OCI-LY7 (cell line): ENCODE measurements around the gene CNTN4. TPM values are rescaled to one million over a fixed set of nuclear protein-coding genes. Genes with fewer than 3 reads are reported as not detected.

Source experiments
- BruUV-seq: library from RNA; stranded (reverse); fragments of 400-500 nt; replicated peaks from 2 replicates; lab custom pipeline; 2021; lab: Mats Ljungman, UMichigan
- CTCF ChIA-PET: fragments of 300-600 bp; sonication (Branson Sonifier 250); formaldehyde crosslinking; loops from one replicate; lab custom pipeline; 2022; ENCODE audit warnings: antibody characterized with exemption; ENCODE audit not compliant: unreplicated experiment; lab: Charles Lee
- POLR2A ChIA-PET: fragments of 300-600 bp; sonication (Branson Sonifier 250); formaldehyde crosslinking; loops from one replicate; lab custom pipeline; 2022; ENCODE audit warnings: antibody characterized with exemption; lab: Charles Lee
- DNase-seq: peaks from one replicate; pipeline ENCODE4 v3.0.0-alpha.2; 2015; ENCODE audit warnings: low spot score
- H2AFZ ChIP-seq: fragments of 200-600 bp; sonication (generic), shearing (Covaris generic); 2 replicates; pipeline ENCODE4 v1.6.1; 2014; ENCODE audit warnings: mild to moderate bottlenecking, antibody characterized with exemption, low read length, moderate library complexity
- H3K27ac ChIP-seq: fragments of 200-600 bp; sonication (generic); 2 replicates; pipeline ENCODE4 v1.5.1; 2014; ENCODE audit warnings: mixed run types, low read depth, mild to moderate bottlenecking, moderate library complexity, low read length, inconsistent platforms; ENCODE audit not compliant: poor library complexity, severe bottlenecking
- H3K36me3 ChIP-seq: fragments of 200-600 bp; sonication (generic); 2 replicates; pipeline ENCODE4 v1.6.1; 2014; ENCODE audit warnings: mild to moderate bottlenecking, antibody characterized with exemption, low read length, moderate library complexity, mixed read lengths; ENCODE audit not compliant: insufficient read depth
- H3K4me1 ChIP-seq: fragments of 200-600 bp; sonication (generic); 2 replicates; pipeline ENCODE4 v1.5.1; 2014; ENCODE audit warnings: mild to moderate bottlenecking, low read length; ENCODE audit not compliant: insufficient read depth, poor library complexity, severe bottlenecking
- H3K4me2 ChIP-seq: fragments of 200-600 bp; sonication (generic); 2 replicates; pipeline ENCODE4 v1.6.1; 2014; ENCODE audit warnings: mild to moderate bottlenecking, low read length
- H3K4me3 ChIP-seq: fragments of 200-600 bp; sonication (generic); 2 replicates; pipeline ENCODE4 v1.5.1; 2014; ENCODE audit warnings: mild to moderate bottlenecking, low read depth, low read length; ENCODE audit not compliant: poor library complexity, severe bottlenecking
- H3K79me2 ChIP-seq: fragments of 200-600 bp; sonication (generic); 2 replicates; pipeline ENCODE4 v1.6.1; 2016; ENCODE audit warnings: low read depth, mild to moderate bottlenecking, low read length, moderate library complexity, mixed read lengths; ENCODE audit not compliant: insufficient read depth
- H3K9me2 ChIP-seq: fragments of 200-600 bp; sonication (generic); 2 replicates; pipeline ENCODE4 v1.6.1; 2016; ENCODE audit warnings: mild to moderate bottlenecking, low read length, mixed read lengths; ENCODE audit not compliant: insufficient read depth
- H3K9me3 ChIP-seq: fragments of 200-600 bp; sonication (generic); 2 replicates; pipeline ENCODE4 v1.6.1; 2014; ENCODE audit warnings: mild to moderate bottlenecking, mixed run types, low read length, mixed read lengths
- H4K20me1 ChIP-seq: fragments of 200-600 bp; sonication (generic); 2 replicates; pipeline ENCODE4 v1.6.1; 2014; ENCODE audit warnings: mild to moderate bottlenecking, antibody characterized with exemption, low read length, moderate library complexity, mixed read lengths; ENCODE audit not compliant: insufficient read depth
- EZH2phosphoT487 ChIP-seq: fragments of 200-600 bp; sonication (generic); IDR thresholded peaks from 2 replicates; pipeline ENCODE4 v1.6.1; 2018; ENCODE audit warnings: low read depth, borderline replicate concordance, mild to moderate bottlenecking, mixed run types, antibody characterized with exemption, low read length, moderate library complexity, mixed read lengths
- intact Hi-C: fragments of 100-400 bp; cut with micrococcal nuclease; formaldehyde crosslinking; loops from one replicate; pipeline ENCODE4 v1.10.0; 2022; ENCODE audit not compliant: unreplicated experiment
- total RNA-seq, 2 experiments: library from RNA; depleted of rRNA in 1 of 2; stranded (reverse); fragments of >200 nt in 1 of 2; shearing (Covaris generic) in 1 of 2; gene quantifications; 2 replicates each; pipeline ENCODE4 v1.2.3, GENCODE V29; 2014 to 2022
- TF ChIP-seq, protein P1 (sequence below): fragments of 200-600 bp; sonication (generic); conservative IDR thresholded peaks from 2 replicates; pipeline ENCODE4 v1.5.1; 2014; ENCODE audit warnings: mild to moderate bottlenecking, antibody characterized with exemption, low read length, moderate library complexity, mixed read lengths

CNTN4 gene
- total RNA-seq, 2 experiments from 2014 or later, result not detected

DNA sequence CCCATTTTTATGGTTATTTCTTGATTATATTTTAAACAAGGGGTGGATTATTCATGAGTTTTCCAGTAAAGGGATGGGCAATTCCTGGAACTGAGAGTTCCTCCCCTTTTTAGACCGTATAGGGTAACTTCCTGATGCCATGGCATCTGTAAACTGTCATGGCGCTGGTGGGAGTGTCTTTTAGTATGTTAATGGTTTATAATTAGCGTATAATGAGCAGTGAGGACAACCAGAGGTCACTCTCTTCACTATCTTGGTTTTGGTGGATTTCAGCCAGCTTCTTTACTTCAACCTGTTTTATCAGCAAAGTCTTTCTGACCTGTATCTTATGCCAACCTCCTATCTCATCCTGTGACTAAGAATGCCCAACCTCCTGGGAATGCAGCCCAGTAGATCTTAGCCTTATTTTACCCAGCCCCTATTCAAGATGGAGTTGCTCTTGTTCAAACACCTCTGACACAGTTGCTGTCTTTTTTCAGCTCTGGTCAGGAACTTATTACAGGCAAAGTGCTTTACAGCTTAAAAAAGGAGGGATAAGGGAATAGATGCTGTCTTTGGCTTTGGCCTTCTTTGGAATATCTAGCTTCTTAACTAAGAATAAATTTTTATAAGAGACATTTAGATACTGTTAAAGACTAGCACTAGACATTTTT, 257.8 kb downstream of the CNTN4 start:
- ChIA-PET CTCF (no interaction called here), POLR2A (no interaction called here)
- H3K36me3 ChIP-seq, result no peaks in the 10 kb centered on the region
- no peak overlapping the region for H3K4me2 ChIP-seq
- H3K4me3 ChIP-seq, result no peak overlapping the region
- BruUV-seq, result no TSS peak
- TF ChIP-seq, protein P1, sequence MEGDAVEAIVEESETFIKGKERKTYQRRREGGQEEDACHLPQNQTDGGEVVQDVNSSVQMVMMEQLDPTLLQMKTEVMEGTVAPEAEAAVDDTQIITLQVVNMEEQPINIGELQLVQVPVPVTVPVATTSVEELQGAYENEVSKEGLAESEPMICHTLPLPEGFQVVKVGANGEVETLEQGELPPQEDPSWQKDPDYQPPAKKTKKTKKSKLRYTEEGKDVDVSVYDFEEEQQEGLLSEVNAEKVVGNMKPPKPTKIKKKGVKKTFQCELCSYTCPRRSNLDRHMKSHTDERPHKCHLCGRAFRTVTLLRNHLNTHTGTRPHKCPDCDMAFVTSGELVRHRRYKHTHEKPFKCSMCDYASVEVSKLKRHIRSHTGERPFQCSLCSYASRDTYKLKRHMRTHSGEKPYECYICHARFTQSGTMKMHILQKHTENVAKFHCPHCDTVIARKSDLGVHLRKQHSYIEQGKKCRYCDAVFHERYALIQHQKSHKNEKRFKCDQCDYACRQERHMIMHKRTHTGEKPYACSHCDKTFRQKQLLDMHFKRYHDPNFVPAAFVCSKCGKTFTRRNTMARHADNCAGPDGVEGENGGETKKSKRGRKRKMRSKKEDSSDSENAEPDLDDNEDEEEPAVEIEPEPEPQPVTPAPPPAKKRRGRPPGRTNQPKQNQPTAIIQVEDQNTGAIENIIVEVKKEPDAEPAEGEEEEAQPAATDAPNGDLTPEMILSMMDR, result no peak
- TF ChIP-seq EZH2phosphoT487, result no peak
- no peak overlapping the region for H3K27ac ChIP-seq
- no peaks in the 10 kb centered on the region for H3K4me1 ChIP-seq
- H4K20me1 ChIP-seq, result no peaks in the 10 kb centered on the region
- H2AFZ ChIP-seq, result no peak overlapping the region
- no peaks in the 10 kb centered on the region for H3K9me3 ChIP-seq
- H3K79me2 ChIP-seq, result no peaks in the 10 kb centered on the region
- intact Hi-C loops, result no loop called here
- DNase-seq, result no peak
- no peaks in the 10 kb centered on the region for H3K9me2 ChIP-seq

DNA sequence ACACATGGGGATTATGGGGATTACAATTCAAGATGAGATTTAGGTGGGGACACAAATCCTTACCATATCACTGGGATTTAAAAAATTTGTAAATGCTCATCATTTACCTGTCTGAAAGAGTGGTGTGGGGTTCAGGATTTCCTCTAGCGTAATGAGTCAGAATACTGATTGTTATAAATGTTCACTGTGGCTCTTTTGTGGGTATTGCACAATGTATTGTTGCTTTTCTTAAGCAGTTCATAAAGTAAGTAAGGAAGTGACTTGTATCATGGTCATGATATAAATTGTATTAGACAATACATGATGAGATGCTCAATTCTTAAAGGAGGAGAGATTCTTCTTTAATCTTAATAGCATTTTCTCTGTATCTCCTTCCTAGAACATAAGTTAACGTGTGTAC, 262.1 kb downstream of the CNTN4 start:
- H2AFZ ChIP-seq, result no peak overlapping the region
- H3K27ac ChIP-seq, result no peak overlapping the region
- BruUV-seq, result no TSS peak
- no peaks in the 10 kb centered on the region for H3K9me2 ChIP-seq
- H3K4me1 ChIP-seq, result no peaks in the 10 kb centered on the region
- no peaks in the 10 kb centered on the region for H3K79me2 ChIP-seq
- no peak overlapping the region for H3K4me3 ChIP-seq
- ChIA-PET CTCF (no interaction called here), POLR2A (interaction anchor here (0.7 kb wide), 1 partner anchor 1951 kb away, joined by 3 read pairs; no protein-coding TSS in a partner anchor)
- H4K20me1 ChIP-seq, result no peaks in the 10 kb centered on the region
- TF ChIP-seq EZH2phosphoT487, result no peak
- TF ChIP-seq, protein P1, result no peak
- H3K36me3 ChIP-seq, result no peaks in the 10 kb centered on the region
- intact Hi-C loops, result no loop called here
- no peak overlapping the region for H3K4me2 ChIP-seq
- no peak for DNase-seq
- H3K9me3 ChIP-seq, result no peaks in the 10 kb centered on the region

DNA sequence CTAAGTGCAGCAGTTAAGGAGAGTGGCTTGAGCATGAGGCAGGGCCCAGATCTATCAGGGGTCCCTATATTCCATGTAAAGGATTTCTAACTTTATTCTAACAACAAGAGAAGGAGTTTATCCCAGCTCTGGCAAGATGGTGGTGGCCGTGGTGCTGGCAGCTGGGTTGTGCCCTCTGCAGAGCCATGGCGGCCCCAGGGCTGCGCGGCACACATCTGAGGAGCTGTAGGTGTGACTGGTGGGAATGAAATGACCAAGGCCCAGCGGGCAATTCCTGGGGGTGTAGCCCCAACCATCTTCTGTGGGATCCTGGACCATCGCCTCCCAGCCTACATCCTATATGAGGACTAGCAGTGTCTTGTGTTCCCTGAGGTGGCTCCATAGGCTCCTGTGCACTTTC, 263.5 kb downstream of the CNTN4 start:
- no peak overlapping the region for H2AFZ ChIP-seq
- H3K9me2 ChIP-seq, result no peaks in the 10 kb centered on the region
- no peaks in the 10 kb centered on the region for H3K4me1 ChIP-seq
- H3K4me2 ChIP-seq, result no peak overlapping the region
- ChIA-PET CTCF (no interaction called here), POLR2A (interaction anchor here (0.9 kb wide), 2 partner anchors 17 to 19 kb away, joined by 3 read pairs; no protein-coding TSS in a partner anchor)
- no peak for TF ChIP-seq EZH2phosphoT487
- TF ChIP-seq, protein P1, result no peak
- no peak overlapping the region for H3K27ac ChIP-seq
- H3K4me3 ChIP-seq, result no peak overlapping the region
- H3K36me3 ChIP-seq, result no peaks in the 10 kb centered on the region
- intact Hi-C loops, result no loop called here
- no peaks in the 10 kb centered on the region for H4K20me1 ChIP-seq
- no peak for DNase-seq
- H3K9me3 ChIP-seq, result no peaks in the 10 kb centered on the region
- H3K79me2 ChIP-seq, result no peaks in the 10 kb centered on the region
- BruUV-seq, result no TSS peak
